RWPE1 (cell line): Measurements from ENCODE around the gene AP4B1.

Source experiments
- CTCF ChIA-PET: fragments of 350-600 bp; sonication (Branson Sonifier 250); formaldehyde crosslinking; extraction: SDS; loops from one replicate; lab custom pipeline; 2021; lab: Yijun Ruan, JAX
- POLR2A ChIA-PET: fragments of 400-600 bp; formaldehyde crosslinking; extraction: SDS; loops from one replicate; lab custom pipeline; 2020; ENCODE audit warnings: antibody characterized with exemption; ENCODE audit not compliant: low non-redundant PET; lab: Yijun Ruan, JAX
- DNase-seq: peaks from one replicate; pipeline ENCODE4 v3.0.0; 2012; ENCODE audit warnings: low spot score
- H3K27ac ChIP-seq: fragments of 450-650 bp; 2 replicates; pipeline ENCODE4 v1.5.1; 2017
- CTCF ChIP-seq: fragments of 450-650 bp; conservative IDR thresholded peaks from 2 replicates; pipeline ENCODE4 v1.5.1; 2017; ENCODE audit warnings: low read depth, mild to moderate bottlenecking

AP4B1 gene

DNA sequence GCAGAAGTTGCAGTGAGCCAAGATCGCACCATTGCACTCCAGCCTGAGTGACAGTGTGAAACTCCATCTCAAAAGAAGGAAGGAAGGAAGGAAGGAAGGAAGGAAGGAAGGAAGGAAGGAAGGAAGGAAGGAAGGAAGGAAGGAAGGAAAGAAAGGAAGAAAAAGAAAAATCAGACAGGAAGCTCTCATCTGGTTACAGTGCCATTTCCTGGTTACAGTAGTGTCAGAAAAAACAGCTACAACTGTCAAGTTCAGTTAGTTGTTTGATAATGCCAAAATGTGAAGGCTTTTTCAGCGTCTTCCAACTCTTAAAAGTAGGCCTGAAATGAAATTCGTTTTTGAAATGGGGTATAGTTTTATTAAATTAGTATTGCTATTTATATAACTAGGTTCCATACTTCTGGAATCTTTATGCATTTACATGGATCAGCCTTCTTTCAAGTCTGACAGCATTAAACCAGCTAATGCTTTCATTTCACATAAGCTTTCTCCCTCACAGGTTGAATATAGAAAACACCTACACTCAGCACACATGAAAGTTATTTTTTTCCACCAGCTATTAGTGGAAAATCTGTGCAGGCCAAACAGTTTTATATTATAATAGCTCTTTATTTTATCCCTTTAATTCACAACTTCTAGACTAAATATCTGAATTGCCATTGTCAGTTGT is 54.3 kb downstream of the AP4B1 start:
- TF ChIP-seq CTCF = no peak
- ChIA-PET POLR2A (no interaction called here), CTCF (interaction anchor here (0.7 to 1.2 kb wide), 2 partner anchors 432 to 760 kb away, joined by 3 to 4 read pairs; no protein-coding TSS in a partner anchor)
- DNase-seq = no peak
- H3K27ac ChIP-seq = no peak overlapping the region

DNA sequence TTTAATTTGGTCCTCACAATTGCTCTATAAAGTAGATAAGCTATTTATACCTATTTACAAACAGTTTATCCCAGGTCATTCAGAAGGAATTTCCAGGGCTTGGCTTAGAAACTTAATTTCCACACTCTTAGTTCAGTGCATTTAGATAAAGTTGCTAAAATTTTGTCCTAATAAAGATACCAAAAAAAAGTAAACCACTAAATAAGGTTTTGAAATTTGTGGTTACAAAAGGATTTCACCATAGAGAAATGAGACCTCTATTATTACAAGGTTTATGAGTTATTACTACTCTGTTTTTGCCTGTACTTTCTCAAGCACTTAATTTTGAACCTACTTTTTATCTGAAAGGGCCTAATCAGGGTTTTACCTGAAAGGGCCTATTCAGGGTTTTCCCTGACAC is 55.5 kb downstream of the AP4B1 start:
- no peak for TF ChIP-seq CTCF
- CTCF ChIA-PET = no interaction called here
- H3K27ac ChIP-seq = no peak overlapping the region
- POLR2A ChIA-PET = no interaction called here
- DNase-seq = no peak

GRCh38 chr1:113846391-113847035 is 58.1 kb downstream of the AP4B1 start:
- no peak overlapping the region for H3K27ac ChIP-seq
- DNase-seq = no peak
- no peak for TF ChIP-seq CTCF
- ChIA-PET CTCF (no interaction called here), POLR2A (no interaction called here)
